ENCODE results near the gene CYP26B1. TPM values are rescaled to one million over a fixed set of nuclear protein-coding genes. Genes with fewer than 3 reads are reported as not detected.
A peak's percentile ranks its signal among the peaks of the same experiment; 100 is the strongest.

CYP26B1 gene
- polyA plus RNA-seq (2013, experiment 1 of 2; ENCODE audit: insufficient read length): 1.8 TPM
- polyA plus RNA-seq (2013, experiment 2 of 2; ENCODE audit: insufficient read length): 2.1 TPM

- DNase-seq: no peak
Measured at GRCh38 chr2:72147303-72147971, at the start of gene CYP26B1. TSS of gene CYP26B1 (minus strand) at chr2:72147862. CDS start at chr2:72147834, 28 bp downstream.

- DNase-seq: no peak
Measured at GRCh38 chr2:72193723-72194122, 46.1 kb upstream of the CYP26B1 start.

- no peak for DNase-seq
Measured at GRCh38 chr2:72191441-72191840, 43.8 kb upstream of the CYP26B1 start.

- DNase-seq: no peak
Measured at GRCh38 chr2:72185206-72185605, 37.5 kb upstream of the CYP26B1 start.

GRCh38 chr2:72183466-72183865 lies 35.8 kb upstream of the CYP26B1 start:
- no peak for DNase-seq

GRCh38 chr2:72183016-72183415 lies 35.4 kb upstream of the CYP26B1 start:
- DNase-seq: no peak

- DNase-seq: no peak
Measured at GRCh38 chr2:72182547-72182946, 34.9 kb upstream of the CYP26B1 start.

GRCh38 chr2:72181616-72182015 lies 34.0 kb upstream of the CYP26B1 start:
- DNase-seq: no peak

- no peak for DNase-seq
Measured at GRCh38 chr2:72180351-72180750, 32.7 kb upstream of the CYP26B1 start.

- DNase-seq: no peak
Measured at GRCh38 chr2:72178551-72178950, 30.9 kb upstream of the CYP26B1 start.

GRCh38 chr2:72176281-72176680 lies 28.6 kb upstream of the CYP26B1 start:
- no peak for DNase-seq

GRCh38 chr2:72175636-72176035 lies 28.0 kb upstream of the CYP26B1 start:
- DNase-seq: no peak

GRCh38 chr2:72173640-72174321 lies 26.1 kb upstream of the CYP26B1 start:
- peak; percentile 23 for DNase-seq

- no peak for DNase-seq
Measured at GRCh38 chr2:72172478-72172877, 24.8 kb upstream of the CYP26B1 start.

GRCh38 chr2:72166279-72166678 lies 18.6 kb upstream of the CYP26B1 start:
- no peak for DNase-seq

GRCh38 chr2:72165792-72166191 lies 18.1 kb upstream of the CYP26B1 start:
- DNase-seq: no peak

- no peak for DNase-seq
Measured at GRCh38 chr2:72162574-72162973, 14.9 kb upstream of the CYP26B1 start.

GRCh38 chr2:72159211-72159993 lies 11.7 kb upstream of the CYP26B1 start:
- no peak for DNase-seq

- no peak for DNase-seq
Measured at GRCh38 chr2:72157871-72158771, 10.5 kb upstream of the CYP26B1 start.

- DNase-seq: no peak
Measured at GRCh38 chr2:72156872-72157271, 9.2 kb upstream of the CYP26B1 start.

- no peak for DNase-seq
Measured at GRCh38 chr2:72155737-72156136, 8.1 kb upstream of the CYP26B1 start.

- no peak for DNase-seq
Measured at GRCh38 chr2:72155151-72155550, 7.5 kb upstream of the CYP26B1 start.

Measured in fibroblast of skin of scalp (primary cell).